ENCODE results near the gene AATK. TPM values are rescaled to one million over a fixed set of nuclear protein-coding genes. Genes with fewer than 3 reads are reported as not detected.

The AATK gene
- total and polyA plus RNA-seq, 4 experiments from 2014 or later = 0.09 to 2.1 (median 0.77) TPM

- no peak overlapping the region for H3K4me3 Mint-ChIP-seq
- DNase-seq = no peak
- ChIA-PET POLR2A (ENCODE audit: partially characterized antibody) (no interaction called here), CTCF (ENCODE audit: partially characterized antibody) (interaction anchor here (1.0 kb wide), 1 partner anchor 50 kb away, joined by 3 read pairs; no protein-coding TSS in a partner anchor)
- no peaks in the 10 kb centered on the region for H3K4me1 Mint-ChIP-seq
- H3K27ac Mint-ChIP-seq = no peak overlapping the region
- H3K27me3 ChIP-seq (ENCODE audit: insufficient read depth, low read length) = no peaks in the 10 kb centered on the region
- H3K36me3 ChIP-seq (ENCODE audit: insufficient read depth, low read length) = no peaks in the 10 kb centered on the region
- H3K9me3 Mint-ChIP-seq = no peaks in the 10 kb centered on the region
- no peaks in the 10 kb centered on the region for H3K4me1 ChIP-seq (ENCODE audit: insufficient read depth, low read length)
- H3K9me3 ChIP-seq (ENCODE audit: control insufficient read depth in 1 of 2, low read length in 2 of 2) = no peaks in the 10 kb centered on the region
- no peaks in the 10 kb centered on the region for H3K36me3 Mint-ChIP-seq
- H3K27ac ChIP-seq (ENCODE audit: low read depth, low read length) = no peak overlapping the region
- H3K27me3 Mint-ChIP-seq = no peaks in the 10 kb centered on the region
- intact Hi-C loops (cut with micrococcal nuclease) = no loop called here
- H3K4me3 ChIP-seq (ENCODE audit: low read length in 2 of 2) = no peak overlapping the region
Measured at GRCh38 chr17:81076141-81076679, 89.8 kb downstream of the AATK start.

- Mint-ChIP-seq H3K4me1 (no peaks in the 10 kb centered on the region), H3K27ac (no peak overlapping the region), H3K27me3 (no peaks in the 10 kb centered on the region), H3K9me3 (no peaks in the 10 kb centered on the region), H3K4me3 (no peak overlapping the region), H3K36me3 (no peaks in the 10 kb centered on the region)
- intact Hi-C loops (cut with micrococcal nuclease) = no loop called here
- Histone ChIP-seq H3K4me3 (ENCODE audit: low read length in 2 of 2) (no peak overlapping the region), H3K4me1 (ENCODE audit: insufficient read depth, low read length) (no peaks in the 10 kb centered on the region), H3K36me3 (ENCODE audit: insufficient read depth, low read length) (no peaks in the 10 kb centered on the region), H3K27ac (ENCODE audit: low read depth, low read length) (no peak overlapping the region), H3K27me3 (ENCODE audit: insufficient read depth, low read length) (no peaks in the 10 kb centered on the region), H3K9me3 (ENCODE audit: control insufficient read depth in 1 of 2, low read length in 2 of 2) (no peaks in the 10 kb centered on the region)
- DNase-seq = no peak
- POLR2A ChIA-PET (ENCODE audit: partially characterized antibody) = no interaction called here
- CTCF ChIA-PET (ENCODE audit: partially characterized antibody) = no interaction called here
Measured at GRCh38 chr17:81075307-81075706, 90.7 kb downstream of the AATK start.

- no peaks in the 10 kb centered on the region for H3K9me3 Mint-ChIP-seq
- no peaks in the 10 kb centered on the region for H3K36me3 Mint-ChIP-seq
- no peaks in the 10 kb centered on the region for H3K9me3 ChIP-seq (ENCODE audit: control insufficient read depth in 1 of 2, low read length in 2 of 2)
- intact Hi-C loops (cut with micrococcal nuclease) = no loop called here
- H3K27ac Mint-ChIP-seq = no peak overlapping the region
- ChIA-PET POLR2A (ENCODE audit: partially characterized antibody) (no interaction called here), CTCF (ENCODE audit: partially characterized antibody) (no interaction called here)
- no peaks in the 10 kb centered on the region for H3K4me1 Mint-ChIP-seq
- no peaks in the 10 kb centered on the region for H3K4me1 ChIP-seq (ENCODE audit: insufficient read depth, low read length)
- no peaks in the 10 kb centered on the region for H3K27me3 ChIP-seq (ENCODE audit: insufficient read depth, low read length)
- H3K27ac ChIP-seq (ENCODE audit: low read depth, low read length) = no peak overlapping the region
- DNase-seq = no peak
- H3K36me3 ChIP-seq (ENCODE audit: insufficient read depth, low read length) = no peaks in the 10 kb centered on the region
- H3K4me3 ChIP-seq (ENCODE audit: low read length in 2 of 2) = no peak overlapping the region
- no peaks in the 10 kb centered on the region for H3K27me3 Mint-ChIP-seq
- no peak overlapping the region for H3K4me3 Mint-ChIP-seq
Measured at GRCh38 chr17:81074875-81075274, 91.1 kb downstream of the AATK start.

- ChIA-PET POLR2A (ENCODE audit: partially characterized antibody) (no interaction called here), CTCF (ENCODE audit: partially characterized antibody) (no interaction called here)
- H3K27me3 ChIP-seq (ENCODE audit: insufficient read depth, low read length) = no peaks in the 10 kb centered on the region
- intact Hi-C loops (cut with micrococcal nuclease) = no loop called here
- Mint-ChIP-seq H3K27ac (no peak overlapping the region), H3K27me3 (no peaks in the 10 kb centered on the region), H3K4me3 (no peak overlapping the region), H3K9me3 (no peaks in the 10 kb centered on the region), H3K36me3 (no peaks in the 10 kb centered on the region), H3K4me1 (no peaks in the 10 kb centered on the region)
- H3K4me3 ChIP-seq (ENCODE audit: low read length in 2 of 2) = no peak overlapping the region
- no peaks in the 10 kb centered on the region for H3K9me3 ChIP-seq (ENCODE audit: control insufficient read depth in 1 of 2, low read length in 2 of 2)
- no peaks in the 10 kb centered on the region for H3K36me3 ChIP-seq (ENCODE audit: insufficient read depth, low read length)
- no peak for DNase-seq
- H3K4me1 ChIP-seq (ENCODE audit: insufficient read depth, low read length) = no peaks in the 10 kb centered on the region
- no peak overlapping the region for H3K27ac ChIP-seq (ENCODE audit: low read depth, low read length)
Measured at GRCh38 chr17:81073967-81074839, 91.8 kb downstream of the AATK start.

GRCh38 chr17:81071761-81072741 is 94.0 kb downstream of the AATK start:
- no peaks in the 10 kb centered on the region for H3K9me3 ChIP-seq (ENCODE audit: control insufficient read depth in 1 of 2, low read length in 2 of 2)
- H3K27me3 ChIP-seq (ENCODE audit: insufficient read depth, low read length) = no peaks in the 10 kb centered on the region
- ChIA-PET POLR2A (ENCODE audit: partially characterized antibody) (no interaction called here), CTCF (ENCODE audit: partially characterized antibody) (no interaction called here)
- Mint-ChIP-seq H3K27me3 (no peaks in the 10 kb centered on the region), H3K27ac (no peak overlapping the region), H3K4me3 (no peak overlapping the region), H3K4me1 (no peaks in the 10 kb centered on the region), H3K36me3 (no peaks in the 10 kb centered on the region), H3K9me3 (no peaks in the 10 kb centered on the region)
- no peak overlapping the region for H3K4me3 ChIP-seq (ENCODE audit: low read length in 2 of 2)
- H3K4me1 ChIP-seq (ENCODE audit: insufficient read depth, low read length) = no peaks in the 10 kb centered on the region
- H3K36me3 ChIP-seq (ENCODE audit: insufficient read depth, low read length) = no peaks in the 10 kb centered on the region
- DNase-seq = no peak
- intact Hi-C loops (cut with micrococcal nuclease) = no loop called here
- no peak overlapping the region for H3K27ac ChIP-seq (ENCODE audit: low read depth, low read length)

- Mint-ChIP-seq H3K27ac (no peak overlapping the region), H3K4me3 (peak overlapping the region in 1 of 8 donors; percentile 28), H3K4me1 (no peaks in the 10 kb centered on the region), H3K9me3 (no peaks in the 10 kb centered on the region), H3K36me3 (no peaks in the 10 kb centered on the region), H3K27me3 (no peaks in the 10 kb centered on the region)
- DNase-seq = no peak
- ChIA-PET CTCF (ENCODE audit: partially characterized antibody) (no interaction called here), POLR2A (ENCODE audit: partially characterized antibody) (no interaction called here)
- Histone ChIP-seq H3K4me1 (ENCODE audit: insufficient read depth, low read length) (no peaks in the 10 kb centered on the region), H3K27me3 (ENCODE audit: insufficient read depth, low read length) (no peaks in the 10 kb centered on the region), H3K4me3 (ENCODE audit: low read length in 2 of 2) (no peak overlapping the region), H3K36me3 (ENCODE audit: insufficient read depth, low read length) (no peaks in the 10 kb centered on the region), H3K9me3 (ENCODE audit: control insufficient read depth in 1 of 2, low read length in 2 of 2) (no peaks in the 10 kb centered on the region), H3K27ac (ENCODE audit: low read depth, low read length) (no peak overlapping the region)
- intact Hi-C loops (cut with micrococcal nuclease) = no loop called here
Measured at GRCh38 chr17:81070541-81071246, 95.3 kb downstream of the AATK start.
